Central memory CD4-positive, alpha-beta T cell (primary cell): ENCODE data around the gene CCDC86.

Source experiments
- DNase-seq: peaks from one replicate; pipeline ENCODE4 v3.0.0; 2022

Gene CCDC86

GRCh38 chr11:60899046-60899936, 57.4 kb downstream of the CCDC86 start:
- peak; percentile 27 for DNase-seq

DNA sequence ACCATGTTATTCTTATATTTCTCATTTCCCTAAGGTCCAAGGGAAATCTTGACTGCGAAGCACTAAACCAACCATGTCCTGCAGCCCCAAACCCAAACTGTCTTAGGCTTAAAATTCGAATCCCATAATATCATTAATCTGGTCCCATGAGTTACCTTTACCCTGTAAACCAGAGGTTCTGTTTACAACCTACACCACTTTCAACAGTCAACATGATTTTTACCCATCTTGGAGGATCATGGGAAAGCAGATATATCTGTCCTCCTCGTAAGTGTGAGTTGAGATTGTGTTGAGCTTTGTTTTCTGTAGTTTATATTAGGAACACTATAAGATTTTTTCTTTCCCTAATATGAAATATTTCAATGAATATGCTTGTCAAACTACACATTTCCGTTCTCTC, 58.1 kb downstream of the CCDC86 start:
- no peak for DNase-seq
